Skeletal muscle satellite cell (primary cell): ENCODE data around the gene MTF1.

Source experiments
- H3K27me3 ChIP-seq: 2 replicates; pipeline ENCODE4 v1.7.0; 2013; ENCODE audit warnings: low read length; ENCODE audit not compliant: control insufficient read depth, insufficient read depth
- H3K36me3 ChIP-seq: 2 replicates; pipeline ENCODE4 v1.7.0; 2013; ENCODE audit warnings: mild to moderate bottlenecking, control low read depth, low read length; ENCODE audit not compliant: insufficient read depth
- H3K4me1 ChIP-seq: 2 replicates; pipeline ENCODE4 v1.7.0; 2013; ENCODE audit warnings: low read length; ENCODE audit not compliant: control insufficient read depth, insufficient read depth
- H3K4me2 ChIP-seq: 2 replicates; pipeline ENCODE4 v1.7.0; 2013; ENCODE audit warnings: mild to moderate bottlenecking, low read length
- H3K4me3 ChIP-seq: 2 replicates; pipeline ENCODE4 v1.7.0; 2013; ENCODE audit warnings: low read length
- H3K9ac ChIP-seq: 2 replicates; pipeline ENCODE4 v1.7.0; 2013; ENCODE audit warnings: mild to moderate bottlenecking, low read depth, low read length, moderate library complexity
- H3K9me3 ChIP-seq: replicated peaks from 2 replicates; pipeline ENCODE4 v1.7.0; 2013; ENCODE audit warnings: mild to moderate bottlenecking, control low read depth, low read length

The MTF1 gene

DNA sequence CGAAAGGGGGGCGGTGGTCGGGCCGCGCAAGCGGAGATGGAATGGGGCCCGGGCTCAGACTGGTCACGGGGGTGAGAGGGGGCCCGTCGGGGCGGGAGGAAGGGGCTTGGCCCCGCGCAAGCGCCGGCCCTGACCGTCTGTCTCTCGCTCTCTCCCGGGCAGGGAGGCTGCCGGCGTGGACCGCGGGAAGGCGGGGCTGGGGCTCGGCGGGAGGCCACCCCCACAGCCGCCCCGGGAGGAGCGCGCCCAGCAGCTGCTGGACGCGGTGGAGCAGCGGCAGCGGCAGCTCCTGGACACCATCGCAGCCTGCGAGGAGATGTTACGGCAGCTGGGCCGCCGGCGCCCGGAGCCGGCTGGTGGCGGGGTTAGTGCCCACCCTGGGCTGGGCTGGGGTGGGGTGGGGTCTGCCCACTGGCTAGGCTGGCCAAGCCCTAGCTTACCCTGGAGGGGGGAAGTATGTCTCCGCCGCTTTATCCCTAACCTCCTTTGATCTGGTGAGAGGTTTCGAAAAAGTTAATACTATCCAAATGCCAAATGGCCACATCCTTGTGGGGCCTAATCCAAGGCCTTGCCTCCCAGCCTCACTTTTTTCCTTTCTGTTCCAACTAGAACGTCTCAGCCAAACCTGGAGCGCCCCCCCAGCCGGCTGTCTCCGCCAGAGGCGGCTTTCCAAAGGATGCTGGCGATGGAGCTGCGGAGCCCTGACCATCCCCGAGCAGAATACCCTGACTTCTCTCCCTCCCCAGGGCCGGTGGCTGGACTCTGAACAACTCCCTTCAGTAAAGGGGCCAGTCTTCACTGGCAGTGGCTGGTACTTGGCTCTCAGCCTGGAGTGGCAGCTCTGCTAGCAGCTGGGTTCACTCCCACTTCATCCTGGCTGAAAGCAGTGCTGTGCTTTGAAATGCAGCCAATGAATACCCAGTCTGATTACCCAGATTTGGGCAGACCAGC lies 50.7 kb downstream of the MTF1 start:
- peak overlapping the region; percentile 88 for H3K4me2 ChIP-seq
- H3K4me3 ChIP-seq, result peak overlapping the region; percentile 94
- H3K27me3 ChIP-seq, result no peaks in the 10 kb centered on the region
- no peaks in the 10 kb centered on the region for H3K9me3 ChIP-seq
- peaks cover 41% of the 10 kb centered on the region for H3K36me3 ChIP-seq
- H3K9ac ChIP-seq, result peak overlapping the region; percentile 93
- H3K4me1 ChIP-seq, result peaks cover 25% of the 10 kb centered on the region

- H3K9me3 ChIP-seq, result no peaks in the 10 kb centered on the region
- H3K4me3 ChIP-seq, result peak within 1 kb of the TSS; percentile 94
- no peaks in the 10 kb centered on the region for H3K27me3 ChIP-seq
- H3K4me2 ChIP-seq, result peak within 1 kb of the TSS; percentile 88
- peaks cover 25% of the 10 kb centered on the region for H3K4me1 ChIP-seq
- peaks cover 48% of the 10 kb centered on the region for H3K36me3 ChIP-seq
- H3K9ac ChIP-seq, result peak within 1 kb of the TSS; percentile 93
These were observed 51.6 kb downstream of the MTF1 start, which contains the start of the genes C1orf122 and YRDC for GRCh38 chr1:37807555-37808368. Gene C1orf122 (plus strand): TSS chr1:37807790. CDS start chr1:37808405, 615 bp downstream. Gene YRDC (minus strand): TSS chr1:37808208. CDS start chr1:37808180, 28 bp downstream.

GRCh38 chr1:37807220-37807554 lies 52.2 kb downstream of the MTF1 start:
- peak overlapping the region; percentile 94 for H3K4me3 ChIP-seq
- peaks cover 53% of the 10 kb centered on the region for H3K36me3 ChIP-seq
- H3K4me2 ChIP-seq, result peak overlapping the region; percentile 82
- H3K9me3 ChIP-seq, result no peaks in the 10 kb centered on the region
- H3K9ac ChIP-seq, result peak overlapping the region; percentile 93
- no peaks in the 10 kb centered on the region for H3K27me3 ChIP-seq
- peaks cover 25% of the 10 kb centered on the region for H3K4me1 ChIP-seq

- H3K9me3 ChIP-seq, result no peaks in the 10 kb centered on the region
- H3K9ac ChIP-seq, result no peak overlapping the region
- peaks cover 55% of the 10 kb centered on the region for H3K36me3 ChIP-seq
- H3K27me3 ChIP-seq, result no peaks in the 10 kb centered on the region
- no peak overlapping the region for H3K4me2 ChIP-seq
- peaks cover 9% of the 10 kb centered on the region for H3K4me1 ChIP-seq
- no peak overlapping the region for H3K4me3 ChIP-seq
These were observed 57.0 kb downstream of the MTF1 start for GRCh38 chr1:37802439-37802838.

GRCh38 chr1:37797750-37798345 lies 61.5 kb downstream of the MTF1 start:
- H3K4me3 ChIP-seq, result no peak overlapping the region
- H3K9ac ChIP-seq, result no peak overlapping the region
- H3K36me3 ChIP-seq, result peaks cover 16% of the 10 kb centered on the region
- H3K27me3 ChIP-seq, result peaks cover 11% of the 10 kb centered on the region
- H3K9me3 ChIP-seq, result no peaks in the 10 kb centered on the region
- H3K4me2 ChIP-seq, result no peak overlapping the region
- H3K4me1 ChIP-seq, result peaks cover 7% of the 10 kb centered on the region

DNA sequence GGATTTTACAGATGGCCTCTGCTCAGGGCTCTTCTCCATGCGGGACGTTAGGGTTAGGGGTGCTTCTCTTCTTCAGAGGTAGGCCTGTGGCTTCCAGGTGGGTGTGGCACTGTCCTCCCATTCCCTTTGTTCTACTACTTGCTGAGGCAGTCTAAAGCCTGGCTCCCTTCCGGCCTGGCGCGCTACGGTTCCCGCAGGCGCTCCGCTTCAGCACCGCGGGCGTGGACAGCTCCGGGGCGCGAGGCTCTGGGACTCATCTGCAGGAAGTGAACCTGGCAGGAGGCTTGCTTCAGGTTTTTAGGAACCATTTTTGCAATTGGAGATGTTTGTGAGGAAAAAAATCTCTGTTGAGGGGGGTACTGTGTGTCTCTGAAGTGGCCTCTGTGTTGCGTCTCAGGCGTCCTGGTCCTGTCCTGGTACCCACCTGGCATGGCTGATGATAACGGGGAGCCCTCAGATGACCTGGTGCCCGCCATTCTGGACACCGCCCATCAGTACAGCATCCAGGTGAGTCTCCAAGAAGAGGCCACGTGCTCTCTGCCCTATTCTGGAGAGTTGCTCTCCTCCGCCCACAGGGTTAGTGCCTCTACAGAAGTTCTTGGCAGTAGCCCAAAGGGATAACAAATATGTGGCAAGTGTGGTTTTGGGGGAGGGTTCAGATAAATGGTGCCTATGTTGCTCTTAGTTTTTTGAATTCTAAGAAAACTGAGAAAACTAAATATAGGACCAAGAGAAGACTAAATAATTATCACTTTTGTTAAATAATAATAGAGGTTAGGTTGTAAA lies 63.9 kb downstream of the MTF1 start:
- Histone ChIP-seq H3K9ac (no peak overlapping the region), H3K4me2 (no peak overlapping the region), H3K36me3 (peaks cover 6% of the 10 kb centered on the region), H3K4me1 (peaks cover 7% of the 10 kb centered on the region), H3K4me3 (no peak overlapping the region), H3K9me3 (no peaks in the 10 kb centered on the region), H3K27me3 (peaks cover 24% of the 10 kb centered on the region)

- Histone ChIP-seq H3K9ac (no peak overlapping the region), H3K36me3 (peaks cover under 1% of the 10 kb centered on the region), H3K4me1 (peaks cover 7% of the 10 kb centered on the region), H3K27me3 (peaks cover 27% of the 10 kb centered on the region), H3K4me2 (peak overlapping the region; percentile 97), H3K4me3 (peak overlapping the region; percentile 42), H3K9me3 (no peaks in the 10 kb centered on the region)
These were observed 64.7 kb downstream of the MTF1 start for GRCh38 chr1:37794372-37795339.

DNA sequence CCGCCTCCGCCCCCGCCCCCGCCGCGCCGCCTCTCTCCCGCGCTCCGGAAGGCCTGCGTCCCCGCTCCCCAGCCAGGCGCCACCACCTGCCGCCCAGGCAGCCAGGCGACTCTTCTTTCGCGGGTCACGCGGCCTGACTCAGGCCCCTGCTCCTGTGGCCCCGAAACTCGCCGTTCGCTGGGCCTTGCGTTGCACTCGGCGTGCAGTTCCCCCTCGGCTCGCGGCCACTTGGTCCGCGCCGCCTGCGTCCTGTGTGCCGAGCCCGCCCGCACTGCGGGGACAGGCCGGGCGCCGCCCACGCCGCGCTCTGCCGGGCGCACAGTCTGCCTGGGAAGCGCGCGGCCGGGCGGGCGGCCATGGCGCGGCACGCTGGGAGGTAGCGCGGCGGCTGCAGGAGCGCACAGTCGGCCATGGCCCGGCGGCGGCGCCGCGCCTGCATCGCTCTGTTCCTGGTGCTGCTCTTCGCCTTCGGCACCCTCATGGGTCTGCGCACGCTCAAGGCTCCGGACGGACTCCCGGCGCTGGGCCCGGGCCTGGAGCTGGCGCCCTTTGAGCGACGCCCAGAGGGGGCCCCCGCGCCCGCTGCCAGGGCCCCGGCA lies 65.5 kb downstream of the MTF1 start, which contains the start of gene MANEAL:
Gene MANEAL (plus strand): TSS at position 75 of the 599 bp plus-strand sequence. CDS start 336 bp downstream, at position 411.
- no peak within 1 kb of the TSS for H3K9ac ChIP-seq
- peak within 1 kb of the TSS; percentile 97 for H3K4me2 ChIP-seq
- peaks cover 27% of the 10 kb centered on the region for H3K27me3 ChIP-seq

GRCh38 chr1:37792943-37793686 lies 66.3 kb downstream of the MTF1 start:
- no peaks in the 10 kb centered on the region for H3K9me3 ChIP-seq
- H3K9ac ChIP-seq, result no peak overlapping the region
- peaks cover 31% of the 10 kb centered on the region for H3K27me3 ChIP-seq
- no peak overlapping the region for H3K4me2 ChIP-seq
- no peaks in the 10 kb centered on the region for H3K36me3 ChIP-seq
- peaks cover 4% of the 10 kb centered on the region for H3K4me1 ChIP-seq
- H3K4me3 ChIP-seq, result no peak overlapping the region

More for the DNA sequence above, 65.5 kb downstream of the MTF1 start, which contains the start of gene MANEAL:
- Histone ChIP-seq H3K9me3 (no peaks in the 10 kb centered on the region), H3K36me3 (no peaks in the 10 kb centered on the region), H3K4me3 (peak within 1 kb of the TSS; percentile 74), H3K4me1 (peaks cover 7% of the 10 kb centered on the region)
